Esophagus (tissue), 2 donors: ENCODE data around the gene RNF39. TPM values are rescaled to one million over a fixed set of nuclear protein-coding genes. Genes with fewer than 3 reads are reported as not detected.
"Not testable (repeated sequence)": the region's sequence is repeated elsewhere in the genome, so short reads cannot be mapped to it uniquely, and the experiment has no call there.

Experiments
- H3K27ac ChIP-seq, 2 donors: one replicate each; pipeline ENCODE4 v1.5.1; 2013; ENCODE audit warnings: low read depth in 2 of 2, mild to moderate bottlenecking in 2 of 2, inconsistent platforms in 1 of 2, low read length in 1 of 2, moderate library complexity in 1 of 2
- H3K27me3 ChIP-seq, 2 donors: one replicate each; pipeline ENCODE4 v1.6.1; 2013; ENCODE audit warnings: low read length in 2 of 2, control low read depth in 1 of 2, mild to moderate bottlenecking in 1 of 2; ENCODE audit not compliant: insufficient read depth in 2 of 2, control insufficient read depth in 1 of 2
- H3K36me3 ChIP-seq, 2 donors: one replicate each; pipeline ENCODE4 v1.6.1; 2013; ENCODE audit warnings: low read length in 1 of 2; ENCODE audit not compliant: control insufficient read depth in 2 of 2, insufficient read depth in 2 of 2
- H3K4me1 ChIP-seq, 2 donors: one replicate each; pipeline ENCODE4 v1.6.1; 2013; ENCODE audit warnings: low read length in 1 of 2; ENCODE audit not compliant: control insufficient read depth in 2 of 2, insufficient read depth in 2 of 2
- H3K4me3 ChIP-seq, 2 donors: one replicate each; pipeline ENCODE4 v1.5.1; 2013; ENCODE audit warnings: low read length in 2 of 2, mild to moderate bottlenecking in 2 of 2, low read depth in 1 of 2, moderate library complexity in 1 of 2
- H3K9me3 ChIP-seq, 2 donors: one replicate each; pipeline ENCODE4 v1.6.1; 2013; ENCODE audit warnings: mild to moderate bottlenecking in 2 of 2, low read depth in 1 of 2, low read length in 1 of 2, moderate library complexity in 1 of 2; ENCODE audit not compliant: control insufficient read depth in 2 of 2, insufficient read depth in 1 of 2
- WGBS, 2 donors: extraction: QIAGEN DNeasy Blood & Tissue Kit; methylation state at CpG; one replicate each; pipeline ENCODE4 v1.1.7; 2013; 5-methylcytosine and 5-hydroxymethylcytosine counted together
- polyA plus RNA-seq, 2 donors: library from polyadenylated mRNA; stranded (reverse); fragments of 200-250 nt; gene quantifications; one replicate each; pipeline ENCODE4 v1.2.3, GENCODE V29; 2013
- donor health status: healthy with polysubstance abuse.
- donor health status: Bipolar disorder and iron deficiency.

Gene RNF39
- polyA plus RNA-seq, 2 donors: 11.8 to 15.6 TPM

DNA sequence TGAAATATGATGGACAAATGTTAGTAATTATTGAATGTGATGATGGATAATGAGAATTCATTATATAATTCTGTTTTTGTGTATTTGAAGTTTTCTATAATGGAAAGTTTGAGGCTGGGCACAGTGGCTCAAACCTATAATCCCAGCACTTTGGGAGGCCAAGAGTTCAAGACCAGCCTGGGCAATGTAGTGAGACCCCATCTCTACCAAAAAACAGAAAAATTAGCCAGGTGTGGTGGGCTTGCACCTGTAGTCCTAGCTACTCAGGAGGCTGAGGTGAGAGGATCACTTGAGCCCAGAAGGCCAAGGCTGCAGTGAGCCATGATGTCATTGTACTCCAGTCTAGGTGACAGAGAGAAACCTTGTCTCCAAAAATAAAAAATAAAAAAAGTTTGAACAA, 52.9 kb downstream of the RNF39 start:
- H3K9me3 ChIP-seq, H3K4me3 ChIP-seq, H3K36me3 ChIP-seq, H3K27me3 ChIP-seq, H3K27ac ChIP-seq, H3K4me1 ChIP-seq: not testable (repeated sequence)

DNA sequence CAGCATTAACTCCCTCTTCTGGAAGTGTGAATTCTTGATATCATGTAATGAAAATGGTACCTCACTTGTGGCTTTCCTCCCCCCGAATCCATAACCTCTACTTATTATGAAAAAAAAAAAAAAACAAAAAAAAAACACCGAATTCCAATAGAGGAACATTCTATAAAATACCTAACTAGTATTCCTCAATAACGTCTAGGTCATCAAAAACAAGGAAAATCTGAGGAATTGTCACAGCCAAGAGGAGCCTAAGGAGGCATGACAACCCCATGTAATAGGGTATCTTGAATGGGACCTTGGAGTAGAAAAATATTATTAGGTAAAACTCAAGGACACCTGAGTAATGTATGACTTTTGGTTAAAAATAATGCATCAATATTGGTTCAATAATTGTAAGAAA, 53.4 kb downstream of the RNF39 start:
- Histone ChIP-seq H3K4me1 (no peaks in the 10 kb centered on the region), H3K4me3 (no peak overlapping the region), H3K27me3 (no peaks in the 10 kb centered on the region), H3K36me3 (peaks cover 0 to 5% of the 10 kb centered on the region in 2 donors), H3K9me3 (no peaks in the 10 kb centered on the region), H3K27ac (no peak overlapping the region)
- WGBS, 2 donors: 87 to 88% methylated on average over 3 of the region's 3 CpGs

DNA sequence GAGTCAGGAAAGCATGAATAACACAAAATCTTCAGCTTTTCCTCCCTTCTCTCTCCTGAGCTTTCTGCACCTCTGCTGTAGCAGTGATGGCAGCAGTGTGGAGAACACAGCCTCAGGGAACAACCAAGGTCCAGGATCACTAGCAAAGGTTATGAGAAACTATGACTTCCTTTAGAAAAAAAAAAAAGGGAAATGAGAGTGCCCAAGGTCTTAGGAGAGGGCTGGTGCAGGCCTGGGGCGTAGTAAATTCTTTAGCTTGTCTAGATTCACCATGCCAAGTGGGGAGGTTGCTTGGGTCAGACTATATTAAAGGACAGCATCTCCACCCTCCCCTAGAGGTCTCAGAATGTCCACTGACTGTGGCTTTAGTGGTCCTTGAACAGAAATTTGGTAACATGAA, 54.9 kb downstream of the RNF39 start:
- WGBS, 2 donors: 90 to 92% methylated on average over 1 of the region's 1 CpG

More for the DNA sequence above, 54.9 kb downstream of the RNF39 start:
- peaks cover 0 to 5% of the 10 kb centered on the region in 2 donors for H3K36me3 ChIP-seq
- no peaks in the 10 kb centered on the region for H3K4me1 ChIP-seq
- no peak overlapping the region for H3K4me3 ChIP-seq
- H3K27ac ChIP-seq: no peak overlapping the region
- H3K9me3 ChIP-seq: no peaks in the 10 kb centered on the region
- H3K27me3 ChIP-seq: no peaks in the 10 kb centered on the region

Other genes with a start within 250 kb of the RNF39 start
- gene HLA-G, start 247.9 kb downstream of the RNF39 start, polyA plus RNA-seq: under 1 TPM; 0.07 to 0.12 TPM
- gene HLA-A, start 133.2 kb downstream of the RNF39 start, polyA plus RNA-seq: 100 to 1,000 TPM; 197 to 259 TPM
- gene POLR1H, start 14.5 kb downstream of the RNF39 start, polyA plus RNA-seq: 10 to 100 TPM; 22.6 to 48.0 TPM
- 10 to 100 TPM; 41.0 to 54.8 TPM for gene PPP1R11, start 8.6 kb downstream of the RNF39 start, polyA plus RNA-seq
- under 1 TPM; 0.11 to 0.22 TPM for gene TRIM31, start 37.3 kb upstream of the RNF39 start, polyA plus RNA-seq
- under 1 TPM in 1 of 2 donors, not detected in 1; 0.02 TPM for gene TRIM40, start 60.4 kb upstream of the RNF39 start, polyA plus RNA-seq
- gene TRIM10, start 85.4 kb upstream of the RNF39 start, polyA plus RNA-seq: not detected
- not detected for gene TRIM15, start 87.8 kb upstream of the RNF39 start, polyA plus RNA-seq
- 10 to 100 TPM; 33.3 to 40.2 TPM for gene TRIM26, start 137.6 kb upstream of the RNF39 start, polyA plus RNA-seq